Nephron progenitor cell (in vitro differentiated cells): ENCODE data around the gene TMPRSS6.

ENCODE experiments used
- DNase-seq: peaks from one replicate; pipeline ENCODE4 v3.0.0; 2021
- H3K27ac Mint-ChIP-seq: 2 replicates; pipeline ENCODE4 v1.8.0; 2021; ENCODE audit warnings: mild to moderate bottlenecking, moderate library complexity, mixed read lengths
- H3K27me3 Mint-ChIP-seq: 2 replicates; pipeline ENCODE4 v1.8.0; 2021; ENCODE audit warnings: mild to moderate bottlenecking, low read depth, mixed read lengths; ENCODE audit not compliant: poor library complexity
- H3K36me3 Mint-ChIP-seq: 2 replicates; pipeline ENCODE4 v1.8.0; 2021; ENCODE audit warnings: low read depth, mixed read lengths
- H3K4me1 Mint-ChIP-seq: 2 replicates; pipeline ENCODE4 v1.8.0; 2021; ENCODE audit warnings: mixed read lengths
- H3K4me3 Mint-ChIP-seq: 2 replicates; pipeline ENCODE4 v1.8.0; 2021; ENCODE audit warnings: mild to moderate bottlenecking, moderate library complexity, mixed read lengths
- H3K9me3 Mint-ChIP-seq: 2 replicates; pipeline ENCODE4 v1.8.0; 2021; ENCODE audit warnings: mild to moderate bottlenecking, moderate library complexity, mixed read lengths
- TF ChIP-seq, protein P1 (sequence below): fragments of 200-600 bp; sonication (generic); IDR thresholded peaks from 2 replicates; pipeline ENCODE4 v1.5.0; 2021; ENCODE audit warnings: antibody characterized with exemption

TMPRSS6 gene

GRCh38 chr22:37080838-37081237 lies 28.7 kb downstream of the TMPRSS6 start:
- Mint-ChIP-seq H3K36me3 (no peaks in the 10 kb centered on the region), H3K9me3 (no peaks in the 10 kb centered on the region), H3K4me3 (no peak overlapping the region), H3K4me1 (peaks cover 5% of the 10 kb centered on the region), H3K27ac (no peak overlapping the region), H3K27me3 (peaks cover 43% of the 10 kb centered on the region)
- TF ChIP-seq, protein P1, sequence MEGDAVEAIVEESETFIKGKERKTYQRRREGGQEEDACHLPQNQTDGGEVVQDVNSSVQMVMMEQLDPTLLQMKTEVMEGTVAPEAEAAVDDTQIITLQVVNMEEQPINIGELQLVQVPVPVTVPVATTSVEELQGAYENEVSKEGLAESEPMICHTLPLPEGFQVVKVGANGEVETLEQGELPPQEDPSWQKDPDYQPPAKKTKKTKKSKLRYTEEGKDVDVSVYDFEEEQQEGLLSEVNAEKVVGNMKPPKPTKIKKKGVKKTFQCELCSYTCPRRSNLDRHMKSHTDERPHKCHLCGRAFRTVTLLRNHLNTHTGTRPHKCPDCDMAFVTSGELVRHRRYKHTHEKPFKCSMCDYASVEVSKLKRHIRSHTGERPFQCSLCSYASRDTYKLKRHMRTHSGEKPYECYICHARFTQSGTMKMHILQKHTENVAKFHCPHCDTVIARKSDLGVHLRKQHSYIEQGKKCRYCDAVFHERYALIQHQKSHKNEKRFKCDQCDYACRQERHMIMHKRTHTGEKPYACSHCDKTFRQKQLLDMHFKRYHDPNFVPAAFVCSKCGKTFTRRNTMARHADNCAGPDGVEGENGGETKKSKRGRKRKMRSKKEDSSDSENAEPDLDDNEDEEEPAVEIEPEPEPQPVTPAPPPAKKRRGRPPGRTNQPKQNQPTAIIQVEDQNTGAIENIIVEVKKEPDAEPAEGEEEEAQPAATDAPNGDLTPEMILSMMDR: no peak
- no peak for DNase-seq

GRCh38 chr22:37080438-37080837 lies 29.1 kb downstream of the TMPRSS6 start:
- no peak for DNase-seq

DNA sequence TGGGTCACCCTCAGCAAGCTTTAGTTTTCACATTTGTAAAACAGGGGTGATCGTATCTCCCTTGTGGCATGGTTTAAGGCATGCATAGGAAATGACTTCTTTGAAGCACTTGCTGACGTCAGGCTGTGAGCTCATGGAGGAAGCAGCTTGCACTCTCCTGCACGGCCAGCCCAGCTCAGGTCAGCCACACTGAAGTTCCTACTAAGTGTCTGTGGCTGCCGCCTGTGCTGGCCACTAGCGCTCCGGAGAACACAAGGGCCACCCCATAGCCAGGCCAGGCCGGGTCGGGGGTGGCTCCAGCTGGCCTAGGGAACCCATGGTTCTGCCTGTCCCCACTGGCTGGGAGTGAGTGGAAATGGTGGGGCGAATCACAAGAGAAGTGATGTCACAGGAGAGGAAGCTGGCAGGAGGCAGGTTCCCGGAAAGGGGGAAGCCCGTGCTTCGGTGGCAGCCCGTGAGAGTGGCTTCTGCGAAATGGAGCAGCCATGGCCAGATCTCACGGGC lies 29.8 kb downstream of the TMPRSS6 start:
- Mint-ChIP-seq H3K9me3 (no peaks in the 10 kb centered on the region), H3K36me3 (no peaks in the 10 kb centered on the region), H3K4me1 (peaks cover 5% of the 10 kb centered on the region), H3K27me3 (peaks cover 34% of the 10 kb centered on the region), H3K27ac (no peak overlapping the region), H3K4me3 (no peak overlapping the region)
- no peak for DNase-seq
- TF ChIP-seq, protein P1: no peak

More at GRCh38 chr22:37080438-37080837, 29.1 kb downstream of the TMPRSS6 start:
- H3K36me3 Mint-ChIP-seq: no peaks in the 10 kb centered on the region
- TF ChIP-seq, protein P1: no peak
- no peaks in the 10 kb centered on the region for H3K9me3 Mint-ChIP-seq
- H3K4me3 Mint-ChIP-seq: no peak overlapping the region
- peaks cover 5% of the 10 kb centered on the region for H3K4me1 Mint-ChIP-seq
- H3K27ac Mint-ChIP-seq: no peak overlapping the region
- peaks cover 42% of the 10 kb centered on the region for H3K27me3 Mint-ChIP-seq

DNA sequence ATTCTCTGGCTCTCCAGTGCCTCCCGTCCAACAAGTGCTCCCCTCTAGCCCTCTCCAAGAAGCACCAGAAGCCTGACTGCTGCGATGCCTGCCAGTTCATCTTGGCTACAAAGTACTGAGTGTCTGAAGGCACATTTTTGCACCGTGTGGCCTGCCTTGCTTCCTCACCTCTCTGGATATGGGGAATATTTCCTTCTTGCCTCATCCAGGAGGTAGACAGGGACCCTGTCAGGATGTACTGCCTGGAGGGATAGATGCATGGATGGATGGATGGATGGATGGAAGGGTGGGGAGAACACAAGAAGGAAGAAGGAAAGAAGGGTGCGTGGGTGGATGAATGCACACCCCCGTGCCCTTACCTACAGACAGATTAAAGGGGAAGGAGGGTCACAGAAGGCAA lies 30.4 kb downstream of the TMPRSS6 start:
- Mint-ChIP-seq H3K27ac (no peak overlapping the region), H3K36me3 (no peaks in the 10 kb centered on the region), H3K9me3 (no peaks in the 10 kb centered on the region), H3K4me1 (peaks cover 5% of the 10 kb centered on the region), H3K27me3 (peaks cover 29% of the 10 kb centered on the region), H3K4me3 (no peak overlapping the region)
- TF ChIP-seq, protein P1: no peak
- no peak for DNase-seq

GRCh38 chr22:37077802-37078448 lies 31.6 kb downstream of the TMPRSS6 start:
- TF ChIP-seq, protein P1: peak; percentile 100
- Mint-ChIP-seq H3K4me3 (no peak overlapping the region), H3K36me3 (no peaks in the 10 kb centered on the region), H3K27ac (no peak overlapping the region), H3K9me3 (no peaks in the 10 kb centered on the region), H3K4me1 (peaks cover 5% of the 10 kb centered on the region), H3K27me3 (peaks cover 20% of the 10 kb centered on the region)
- DNase-seq: peak; percentile 91

DNA sequence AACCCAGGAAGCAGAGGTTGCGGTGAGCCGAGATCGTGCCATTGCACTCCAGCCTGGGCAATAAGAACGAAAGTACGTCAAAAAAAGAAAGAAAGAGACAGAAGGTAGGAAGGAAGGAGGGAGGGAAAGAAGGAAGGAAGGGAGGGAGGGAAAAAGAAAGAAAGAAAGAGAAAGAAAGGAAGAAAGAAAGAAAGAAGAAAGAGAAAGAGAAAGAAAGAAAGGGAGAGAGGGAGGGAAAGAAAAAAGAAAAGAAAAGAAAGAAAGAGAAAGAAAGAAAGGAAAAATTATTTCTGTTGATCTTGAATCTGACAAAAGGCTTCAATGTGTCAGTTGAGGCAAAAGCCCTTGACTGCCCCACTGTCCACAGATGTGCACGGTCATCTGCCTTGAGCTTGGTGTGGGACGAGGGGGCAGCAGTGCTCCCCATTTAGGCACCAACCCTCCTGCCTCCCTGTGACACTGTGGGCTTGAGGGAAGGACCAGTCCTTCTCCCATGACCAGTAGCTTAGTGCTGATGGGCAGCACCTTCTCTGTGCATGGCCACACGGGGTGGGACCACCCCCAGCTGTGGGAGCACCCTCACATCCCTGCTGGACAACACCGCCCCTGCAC lies 33.6 kb downstream of the TMPRSS6 start:
- Mint-ChIP-seq H3K27ac (no peak overlapping the region), H3K4me1 (peaks cover 5% of the 10 kb centered on the region), H3K36me3 (no peaks in the 10 kb centered on the region), H3K27me3 (peaks cover 6% of the 10 kb centered on the region), H3K4me3 (no peak overlapping the region), H3K9me3 (no peaks in the 10 kb centered on the region)
- TF ChIP-seq, protein P1: no peak
- no peak for DNase-seq
